Measurements from ENCODE around the gene TRIM75.

- no peak for TF ChIP-seq CTCF (IDR thresholded peaks at IDR 0.05)
- no peak for TF ChIP-seq POLR2A (IDR thresholded peaks at IDR 0.05)
Measured at GRCh38 chr4:165016971-165017370, 36.7 kb upstream of the TRIM75 start.

Data from body of pancreas (tissue), 4 donors.